ENCODE measurements around the gene EML4. TPM values are rescaled to one million over a fixed set of nuclear protein-coding genes. Genes with fewer than 3 reads are reported as not detected.
A peak's percentile ranks its signal among the peaks of the same experiment; 100 is the strongest.

The EML4 gene
- total and polyA plus RNA-seq, 2 of the 13 experiments (the other 11 are each of a cell fraction or from before 2014, with no cell fraction given) = 243 to 476 TPM

- TF ChIP-seq KIAA2018 (CRISPR knock-in tag; IDR thresholded peaks at IDR 0.05; ENCODE audit: borderline replicate concordance) (no peak), SAP130 (CRISPR knock-in tag; IDR thresholded peaks at IDR 0.05; ENCODE audit: low read depth) (0 out of 2 replicates have a peak, but pooled peaks have one; percentile 19), ZBTB14 (CRISPR knock-in tag; IDR thresholded peaks at IDR 0.05) (no peak), HIVEP1 (CRISPR knock-in tag; IDR thresholded peaks at IDR 0.05) (no peak), GATAD2A (CRISPR knock-in tag; IDR thresholded peaks at IDR 0.05) (peak; percentile 64; the same call in 1 of the 2 replicates), CEBPB (IDR thresholded peaks at IDR 0.05; ENCODE audit: borderline replicate concordance, low read depth, low read length) (no peak), ZNF569 (CRISPR knock-in tag; IDR thresholded peaks at IDR 0.05; ENCODE audit: borderline replicate concordance) (no peak), ZNF646 (CRISPR knock-in tag; IDR thresholded peaks at IDR 0.05) (no peak), POLR2A (IDR thresholded peaks at IDR 0.05; ENCODE audit: insufficient read depth in 1 of 2, low read depth in 2 of 2, low read length in 2 of 2) (0 out of 4 replicates have a peak, but pooled peaks of 1 of the 2 experiments have one; percentile 25), PLRG1 (conservative IDR thresholded peaks at IDR 0.05) (no peak), CBX2 (IDR thresholded peaks at IDR 0.05; ENCODE audit: low read depth, low read length) (no peak), CBX2 (CRISPR knock-in tag; IDR thresholded peaks at IDR 0.05; ENCODE audit: low read depth) (no peak), CENPT (CRISPR knock-in tag; IDR thresholded peaks at IDR 0.05; ENCODE audit: low read depth) (no peak), HCFC1 (IDR thresholded peaks at IDR 0.05; ENCODE audit: low read depth, low read length) (no peak), ZNF230 (CRISPR knock-in tag; IDR thresholded peaks at IDR 0.05) (no peak)
Observed at GRCh38 chr2:42147641-42148274, 21.4 kb upstream of the EML4 start (continued).

All from HepG2 (cell line).